ENCODE results near the gene GUK1. TPM values are rescaled to one million over a fixed set of nuclear protein-coding genes. Genes with fewer than 3 reads are reported as not detected.

The GUK1 gene
- total RNA-seq (2014; rRNA removed; shearing (Covaris generic)): 185 and 196 TPM in 2 replicates

- peak; percentile 100 for DNase-seq (ENCODE audit: low spot score)
These were observed at the start of gene GUK1 for GRCh38 chr1:228139931-228140723. Gene GUK1, plus strand, starts transcription at chr1:228140279. Its CDS starts 24 bp downstream, at chr1:228140303.

- DNase-seq (ENCODE audit: low spot score): no peak
These were observed 49.4 kb upstream of the GUK1 start for GRCh38 chr1:228090613-228091081.

GRCh38 chr1:228091084-228091483 is 49.0 kb upstream of the GUK1 start:
- no peak for DNase-seq (ENCODE audit: low spot score)

- DNase-seq (ENCODE audit: low spot score): no peak
These were observed 47.6 kb upstream of the GUK1 start for GRCh38 chr1:228092342-228093049.

- no peak for DNase-seq (ENCODE audit: low spot score)
These were observed 46.8 kb upstream of the GUK1 start for GRCh38 chr1:228093050-228093906.

- DNase-seq (ENCODE audit: low spot score): no peak
These were observed 45.6 kb upstream of the GUK1 start for GRCh38 chr1:228094432-228095016.

- no peak for DNase-seq (ENCODE audit: low spot score)
These were observed 44.9 kb upstream of the GUK1 start for GRCh38 chr1:228095161-228095560.

- DNase-seq (ENCODE audit: low spot score): no peak
These were observed 44.1 kb upstream of the GUK1 start for GRCh38 chr1:228095938-228096337.

GRCh38 chr1:228096416-228097332 is 43.4 kb upstream of the GUK1 start:
- DNase-seq (ENCODE audit: low spot score): no peak

- DNase-seq (ENCODE audit: low spot score): no peak
These were observed 42.6 kb upstream of the GUK1 start for GRCh38 chr1:228097333-228098081.

- peak; percentile 4 for DNase-seq (ENCODE audit: low spot score)
These were observed 41.7 kb upstream of the GUK1 start for GRCh38 chr1:228098323-228098931.

GRCh38 chr1:228099331-228099732 is 40.7 kb upstream of the GUK1 start:
- DNase-seq (ENCODE audit: low spot score): no peak

GRCh38 chr1:228100822-228101613 is 39.1 kb upstream of the GUK1 start:
- DNase-seq (ENCODE audit: low spot score): no peak

- DNase-seq (ENCODE audit: low spot score): no peak
These were observed 38.5 kb upstream of the GUK1 start for GRCh38 chr1:228101614-228101993.

- DNase-seq (ENCODE audit: low spot score): no peak
These were observed 37.9 kb upstream of the GUK1 start for GRCh38 chr1:228101994-228102790.

- DNase-seq (ENCODE audit: low spot score): peak; percentile 90
These were observed 37.1 kb upstream of the GUK1 start, which contains the start of gene C1orf35 for GRCh38 chr1:228102791-228103620. Gene C1orf35, minus strand, starts transcription at chr1:228103325. Its CDS starts 98 bp downstream, at chr1:228103227.

Data from H4 (cell line).